ENCODE measurements around the gene NOTCH1.

- TF ChIP-seq POLR2A (IDR thresholded peaks at IDR 0.05) (no peak), CTCF (IDR thresholded peaks at IDR 0.05) (no peak)
Observed at GRCh38 chr9:136513191-136513590, 32.7 kb downstream of the NOTCH1 start.

All from body of pancreas (tissue), 4 donors.